ENCODE data around the gene UCHL3.

The UCHL3 gene

GRCh38 chr13:75596657-75597182 lies 47.1 kb downstream of the UCHL3 start:
- no peak overlapping the region for H3K4me3 ChIP-seq (ENCODE audit: low read depth, low read length)
- DNase-seq (ENCODE audit: low read depth) = no peak
- TF ChIP-seq CTCF (IDR thresholded peaks at IDR 0.05; ENCODE audit: insufficient read depth, low read depth, low read length, missing control alignments) = no peak

- no peak for TF ChIP-seq CTCF (IDR thresholded peaks at IDR 0.05; ENCODE audit: insufficient read depth, low read depth, low read length, missing control alignments)
- DNase-seq (ENCODE audit: low read depth) = no peak
- H3K4me3 ChIP-seq (ENCODE audit: low read depth, low read length) = no peak overlapping the region
Observed at GRCh38 chr13:75600371-75600770, 50.8 kb downstream of the UCHL3 start.

GRCh38 chr13:75603038-75603437 lies 53.4 kb downstream of the UCHL3 start:
- no peak for TF ChIP-seq CTCF (IDR thresholded peaks at IDR 0.05; ENCODE audit: insufficient read depth, low read depth, low read length, missing control alignments)
- no peak overlapping the region for H3K4me3 ChIP-seq (ENCODE audit: low read depth, low read length)
- DNase-seq (ENCODE audit: low read depth) = no peak

- DNase-seq (ENCODE audit: low read depth) = no peak
- no peak for TF ChIP-seq CTCF (IDR thresholded peaks at IDR 0.05; ENCODE audit: insufficient read depth, low read depth, low read length, missing control alignments)
- no peak overlapping the region for H3K4me3 ChIP-seq (ENCODE audit: low read depth, low read length)
Observed at GRCh38 chr13:75607447-75607846, 57.9 kb downstream of the UCHL3 start.

DNA sequence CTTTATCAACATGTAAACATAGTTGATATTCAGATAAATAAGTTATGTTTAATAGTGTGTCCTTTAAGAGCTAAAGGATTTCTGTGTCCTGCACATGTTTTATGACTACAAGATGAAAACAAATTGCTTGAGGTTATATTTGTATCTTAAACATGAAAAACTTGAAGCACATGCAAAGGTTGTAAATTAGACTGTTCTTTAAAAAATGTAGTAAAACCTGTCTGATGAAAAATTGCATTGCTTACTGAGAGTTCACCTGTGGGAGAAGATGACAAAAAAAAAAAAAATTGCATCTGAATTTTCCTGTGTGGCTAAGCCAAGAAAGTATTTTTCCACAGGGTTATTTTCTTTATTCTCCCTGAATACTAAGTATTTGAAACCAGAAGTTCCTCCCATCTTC lies 60.9 kb downstream of the UCHL3 start:
- DNase-seq (ENCODE audit: low read depth) = no peak
- H3K4me3 ChIP-seq (ENCODE audit: low read depth, low read length) = no peak overlapping the region
- no peak for TF ChIP-seq CTCF (IDR thresholded peaks at IDR 0.05; ENCODE audit: insufficient read depth, low read depth, low read length, missing control alignments)

DNA sequence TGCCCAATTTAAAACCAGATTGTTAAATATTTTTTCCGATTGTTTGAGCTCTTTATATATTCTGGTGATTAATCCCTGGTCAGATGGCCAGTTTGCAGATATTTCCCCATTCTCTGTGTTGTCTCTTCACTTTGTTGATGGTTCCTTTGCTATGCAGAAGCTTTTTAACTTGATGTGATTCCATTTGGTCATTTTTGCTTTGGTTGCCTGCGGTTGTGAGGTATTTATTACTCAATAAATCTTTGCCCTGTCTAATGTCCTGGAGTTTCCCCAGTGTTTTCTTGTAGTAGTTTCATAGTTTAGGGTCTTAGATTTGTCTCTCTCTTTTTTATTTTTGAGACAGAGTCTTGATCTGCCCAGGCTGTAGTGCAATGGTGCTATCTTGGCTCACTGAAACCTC lies 62.8 kb downstream of the UCHL3 start:
- no peak overlapping the region for H3K4me3 ChIP-seq (ENCODE audit: low read depth, low read length)
- no peak for DNase-seq (ENCODE audit: low read depth)
- no peak for TF ChIP-seq CTCF (IDR thresholded peaks at IDR 0.05; ENCODE audit: insufficient read depth, low read depth, low read length, missing control alignments)

- DNase-seq (ENCODE audit: low read depth) = no peak
- TF ChIP-seq CTCF (IDR thresholded peaks at IDR 0.05; ENCODE audit: insufficient read depth, low read depth, low read length, missing control alignments) = no peak
- H3K4me3 ChIP-seq (ENCODE audit: low read depth, low read length) = no peak overlapping the region
Observed at GRCh38 chr13:75617230-75617629, 67.6 kb downstream of the UCHL3 start.
